ENCODE measurements around the gene SORL1. TPM values are rescaled to one million over a fixed set of nuclear protein-coding genes. Genes with fewer than 3 reads are reported as not detected.

The SORL1 gene
- total and polyA plus RNA-seq, 9 of the 15 experiments (the other 6 are each of a cell fraction or from before 2014, with no cell fraction given): 0.01 to 0.66 TPM; not detected in 7

- no peak for TF ChIP-seq CBX5 (IDR thresholded peaks at IDR 0.05; ENCODE audit: borderline replicate concordance, low read depth)
- TF ChIP-seq TAL1 (IDR thresholded peaks at IDR 0.05): peak; percentile 8; the same call in 1 of the 2 replicates
- Histone ChIP-seq H4K20me1 (replicated peaks; ENCODE audit: control insufficient read depth, insufficient read depth, low read length) (no peaks in the 10 kb centered on the region), H3K4me1 (replicated peaks in 1 of 2; ENCODE audit: control insufficient read depth in 2 of 2, insufficient read depth in 2 of 2, low read length in 2 of 2) (peaks cover 0 to 8% of the 10 kb centered on the region in 2 experiments; a peak in 2 of 5 replicates), H3K4me3 (no peak overlapping the region), H3K9me3 (replicated peaks; ENCODE audit: control insufficient read depth, insufficient read depth, low read depth, low read length) (no peaks in the 10 kb centered on the region), H3K9ac (ENCODE audit: insufficient read depth in 1 of 2, low read depth in 2 of 2, low read length in 2 of 2) (no peak overlapping the region), H3K4me2 (ENCODE audit: insufficient read depth, low read length) (no peak overlapping the region), H3K9me1 (ENCODE audit: control insufficient read depth, insufficient read depth, low read length) (no peaks in the 10 kb centered on the region), H3K27ac (ENCODE audit: extremely low read depth, low read depth, low read length) (no peak overlapping the region), H3K36me3 (ENCODE audit: control insufficient read depth, insufficient read depth, low read length) (no peaks in the 10 kb centered on the region), H3K27me3 (ENCODE audit: control insufficient read depth in 2 of 2, insufficient read depth in 2 of 2, low read length in 2 of 2) (no peaks in the 10 kb centered on the region), H3K79me2 (ENCODE audit: control insufficient read depth, insufficient read depth, low read length) (no peaks in the 10 kb centered on the region), H2AFZ (ENCODE audit: low read depth, low read length) (no peak overlapping the region)
- no TSS peak for BruUV-seq (replicated peaks)
- in situ Hi-C loops (cut with MboI) (loop anchor here (10.0 kb wide), 1 partner anchor 850 kb away; no protein-coding TSS in a partner anchor), intact Hi-C loops (cut with micrococcal nuclease) (no loop called here)
- ChIA-PET CTCF (ENCODE audit: low intra/inter-chr PET ratio) (no interaction called here), POLR2A (no interaction called here)
- 2% methylated on average over 7 of the region's 8 CpGs for WGBS (ENCODE audit: insufficient coverage, low coverage, missing lambda C conversion rate)
- ATAC-seq (no peak), FAIRE-seq (no peak), DNase-seq (ENCODE audit: extremely low read depth in 1 of 4, low spot score in 3 of 4) (no peak)
Measured at GRCh38 chr11:121654259-121654842, 202.2 kb downstream of the SORL1 start.

- Histone ChIP-seq H2AFZ (ENCODE audit: low read depth, low read length) (peak overlapping the region; percentile 89), H3K27ac (ENCODE audit: extremely low read depth, low read depth, low read length) (no peak overlapping the region), H3K4me2 (ENCODE audit: insufficient read depth, low read length) (peak overlapping the region; percentile 79; the same call in 1 of the 2 replicates), H3K9ac (ENCODE audit: insufficient read depth in 1 of 2, low read depth in 2 of 2, low read length in 2 of 2) (no peak overlapping the region), H4K20me1 (replicated peaks; ENCODE audit: control insufficient read depth, insufficient read depth, low read length) (no peaks in the 10 kb centered on the region), H3K79me2 (ENCODE audit: control insufficient read depth, insufficient read depth, low read length) (no peaks in the 10 kb centered on the region), H3K4me1 (replicated peaks in 1 of 2; ENCODE audit: control insufficient read depth in 2 of 2, insufficient read depth in 2 of 2, low read length in 2 of 2) (peaks cover 0 to 8% of the 10 kb centered on the region in 2 experiments; a peak in 2 of 5 replicates), H3K9me1 (ENCODE audit: control insufficient read depth, insufficient read depth, low read length) (no peaks in the 10 kb centered on the region), H3K4me3 (no peak overlapping the region), H3K36me3 (ENCODE audit: control insufficient read depth, insufficient read depth, low read length) (no peaks in the 10 kb centered on the region), H3K9me3 (replicated peaks; ENCODE audit: control insufficient read depth, insufficient read depth, low read depth, low read length) (no peaks in the 10 kb centered on the region), H3K27me3 (ENCODE audit: control insufficient read depth in 2 of 2, insufficient read depth in 2 of 2, low read length in 2 of 2) (no peaks in the 10 kb centered on the region)
- FAIRE-seq (no peak), DNase-seq (ENCODE audit: extremely low read depth in 1 of 4, low spot score in 3 of 4) (no peak), ATAC-seq (no peak)
- no TSS peak for BruUV-seq (replicated peaks)
- POLR2A ChIA-PET: interaction anchor here (1.0 kb wide), 1 partner anchor 20 kb away, joined by 3 read pairs; no protein-coding TSS in a partner anchor
- CTCF ChIA-PET (ENCODE audit: low intra/inter-chr PET ratio): no interaction called here
- in situ Hi-C loops (cut with MboI): loop anchor here (10.0 kb wide), 1 partner anchor 850 kb away; no protein-coding TSS in a partner anchor
- intact Hi-C loops (cut with micrococcal nuclease): no loop called here
- WGBS (ENCODE audit: insufficient coverage, low coverage, missing lambda C conversion rate): 4% methylated on average over 13 of the region's 16 CpGs
- TF ChIP-seq ZNF318 (IDR thresholded peaks at IDR 0.05; ENCODE audit: borderline replicate concordance in 1 of 2, low read depth in 1 of 2) (no peak), SMC3 (conservative IDR thresholded peaks at IDR 0.05; ENCODE audit: insufficient read depth, low read depth, low read length) (no peak), L3MBTL2 (IDR thresholded peaks at IDR 0.05) (no peak), FUS (optimal IDR thresholded peaks at IDR 0.05; ENCODE audit: low read depth, low read length) (no peak)
Measured at GRCh38 chr11:121654843-121655536, 202.9 kb downstream of the SORL1 start.
